ENCODE results near the gene ITIH5. TPM values are rescaled to one million over a fixed set of nuclear protein-coding genes. Genes with fewer than 3 reads are reported as not detected.
"Not testable (repeated sequence)": the region's sequence is repeated elsewhere in the genome, so short reads cannot be mapped to it uniquely, and the experiment has no call there.

Gene ITIH5
- total and polyA plus RNA-seq, 8 donors, result 4.4 to 28.6 (median 9.4) TPM

GRCh38 chr10:7700577-7701125 is 33.9 kb upstream of the ITIH5 start:
- Histone ChIP-seq H3K4me3 (no peak overlapping the region), H3K36me3 (no peaks in the 10 kb centered on the region), H3K4me1 (no peaks in the 10 kb centered on the region), H3K9me3 (no peaks in the 10 kb centered on the region), H3K27me3 (no peaks in the 10 kb centered on the region), H3K27ac (peak overlapping the region in 2 of 4 donors; percentile 26 to 55)
- intact Hi-C loops (cut with DNase I), result no loop called here
- TF ChIP-seq, protein P1, sequence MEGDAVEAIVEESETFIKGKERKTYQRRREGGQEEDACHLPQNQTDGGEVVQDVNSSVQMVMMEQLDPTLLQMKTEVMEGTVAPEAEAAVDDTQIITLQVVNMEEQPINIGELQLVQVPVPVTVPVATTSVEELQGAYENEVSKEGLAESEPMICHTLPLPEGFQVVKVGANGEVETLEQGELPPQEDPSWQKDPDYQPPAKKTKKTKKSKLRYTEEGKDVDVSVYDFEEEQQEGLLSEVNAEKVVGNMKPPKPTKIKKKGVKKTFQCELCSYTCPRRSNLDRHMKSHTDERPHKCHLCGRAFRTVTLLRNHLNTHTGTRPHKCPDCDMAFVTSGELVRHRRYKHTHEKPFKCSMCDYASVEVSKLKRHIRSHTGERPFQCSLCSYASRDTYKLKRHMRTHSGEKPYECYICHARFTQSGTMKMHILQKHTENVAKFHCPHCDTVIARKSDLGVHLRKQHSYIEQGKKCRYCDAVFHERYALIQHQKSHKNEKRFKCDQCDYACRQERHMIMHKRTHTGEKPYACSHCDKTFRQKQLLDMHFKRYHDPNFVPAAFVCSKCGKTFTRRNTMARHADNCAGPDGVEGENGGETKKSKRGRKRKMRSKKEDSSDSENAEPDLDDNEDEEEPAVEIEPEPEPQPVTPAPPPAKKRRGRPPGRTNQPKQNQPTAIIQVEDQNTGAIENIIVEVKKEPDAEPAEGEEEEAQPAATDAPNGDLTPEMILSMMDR (IDR thresholded peaks at IDR 0.05), result no peak
- 27 to 28% methylated on average over 2 of the region's 2 CpGs for WGBS, 2 donors
- peak in 3 of 4 donors; percentile 41 to 64 (median 49) for ATAC-seq
- DNase-seq, result no peak
- no peak for FAIRE-seq

- DNase-seq, result peak in 1 of 6 donors; percentile 33
- TF ChIP-seq, protein P1 (IDR thresholded peaks at IDR 0.05), result no peak
- Histone ChIP-seq H3K27ac (peak overlapping the region; percentile 61 to 71 (median 66)), H3K27me3 (no peaks in the 10 kb centered on the region), H3K36me3 (no peaks in the 10 kb centered on the region), H3K4me3 (no peak overlapping the region), H3K9me3 (no peaks in the 10 kb centered on the region), H3K4me1 (no peaks in the 10 kb centered on the region)
- no peak for FAIRE-seq
- intact Hi-C loops (cut with DNase I), result no loop called here
- WGBS, 2 donors, result 55 to 65% methylated on average over 8 of the region's 8 CpGs
- ATAC-seq, result peak; percentile 29 to 70 (median 52)
Measured at GRCh38 chr10:7697426-7697825, 30.7 kb upstream of the ITIH5 start.

GRCh38 chr10:7696545-7696944 is 29.8 kb upstream of the ITIH5 start:
- ATAC-seq (peak; percentile 84 to 94 (median 92)), DNase-seq (peak; percentile 48 to 82 (median 74)), FAIRE-seq (no peak)
- intact Hi-C loops (cut with DNase I), result no loop called here
- H3K4me3 ChIP-seq, result no peak overlapping the region
- no peaks in the 10 kb centered on the region for H3K9me3 ChIP-seq
- WGBS, 2 donors, result 27 to 33% methylated on average over 3 of the region's 3 CpGs
- TF ChIP-seq, protein P1 (IDR thresholded peaks at IDR 0.05), result no peak
- no peaks in the 10 kb centered on the region for H3K27me3 ChIP-seq
- H3K4me1 ChIP-seq, result no peaks in the 10 kb centered on the region
- H3K36me3 ChIP-seq, result no peaks in the 10 kb centered on the region
- H3K27ac ChIP-seq, result peak overlapping the region; percentile 61 to 71 (median 66)

- FAIRE-seq; H3K36me3 ChIP-seq; intact Hi-C loops (cut with DNase I); H3K4me1 ChIP-seq; H3K4me3 ChIP-seq; H3K27me3 ChIP-seq; DNase-seq; H3K9me3 ChIP-seq; H3K27ac ChIP-seq; ATAC-seq: not testable (repeated sequence)
Measured at GRCh38 chr10:7693194-7693593, 26.4 kb upstream of the ITIH5 start.

GRCh38 chr10:7692368-7692767 is 25.6 kb upstream of the ITIH5 start:
- intact Hi-C loops (cut with DNase I); ATAC-seq; H3K4me1 ChIP-seq: not testable (repeated sequence)

GRCh38 chr10:7690885-7691597 is 24.3 kb upstream of the ITIH5 start:
- H3K9me3 ChIP-seq; H3K27ac ChIP-seq; H3K4me3 ChIP-seq; ATAC-seq; H3K27me3 ChIP-seq; H3K36me3 ChIP-seq; H3K4me1 ChIP-seq; intact Hi-C loops (cut with DNase I); DNase-seq; FAIRE-seq: not testable (repeated sequence)
- WGBS, 2 donors, result 53 to 79% methylated on average over 3 of the region's 3 CpGs

More at GRCh38 chr10:7692368-7692767, 25.6 kb upstream of the ITIH5 start:
- H3K36me3 ChIP-seq, FAIRE-seq, DNase-seq, H3K4me3 ChIP-seq, H3K27me3 ChIP-seq, H3K27ac ChIP-seq, H3K9me3 ChIP-seq: not testable (repeated sequence)

All from pancreas (tissue), 10 donors.